Measurements from ENCODE around the gene ABHD6. TPM values are rescaled to one million over a fixed set of nuclear protein-coding genes. Genes with fewer than 3 reads are reported as not detected.
"Not testable (repeated sequence)": the region's sequence is repeated elsewhere in the genome, so short reads cannot be mapped to it uniquely, and the experiment has no call there.

Gene ABHD6
- total and polyA plus RNA-seq, 2 donors: 5.4 to 7.6 TPM

DNA sequence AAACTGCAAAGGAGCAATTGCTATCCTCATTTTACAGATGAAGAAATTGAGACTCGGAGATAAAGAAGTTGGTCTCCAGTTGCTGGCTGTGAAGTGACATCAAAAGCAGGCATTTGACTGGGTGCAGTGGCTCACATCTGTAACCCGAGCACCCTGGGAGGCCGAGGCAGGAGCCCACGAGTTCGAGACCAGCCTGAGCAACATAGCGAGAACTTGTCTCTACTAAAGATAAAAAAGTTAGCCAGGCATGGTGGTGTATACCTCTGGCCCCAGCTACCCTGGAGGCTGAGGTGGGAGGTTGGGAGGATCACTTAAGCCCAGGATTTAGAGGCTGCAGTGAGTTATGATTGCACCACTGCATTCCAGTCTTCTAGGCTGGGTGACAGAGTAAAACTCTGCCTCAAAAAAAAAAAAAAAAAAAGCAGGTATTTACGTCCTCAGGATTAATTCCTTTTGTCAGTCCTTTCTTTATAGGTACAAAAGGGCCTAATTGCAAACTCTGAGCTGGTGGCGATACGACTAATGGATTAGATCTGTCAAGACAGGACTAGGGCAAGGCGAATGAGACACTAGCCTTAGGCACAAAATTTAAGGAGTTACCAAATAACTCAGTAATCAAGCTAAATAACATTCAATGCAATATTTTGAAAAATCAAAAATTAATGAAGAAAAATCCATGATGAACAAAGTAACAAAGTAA is 20.9 kb upstream of the ABHD6 start:
- Histone ChIP-seq H3K4me3 (ENCODE audit: low read length in 2 of 2) (no peak overlapping the region), H3K36me3 (ENCODE audit: control insufficient read depth in 2 of 2, insufficient read depth in 2 of 2, low read length in 1 of 2) (no peaks in the 10 kb centered on the region), H3K4me1 (ENCODE audit: control insufficient read depth in 2 of 2, insufficient read depth in 2 of 2, low read length in 2 of 2) (peaks cover 4 to 23% of the 10 kb centered on the region in 2 donors), H3K9me3 (ENCODE audit: control insufficient read depth in 2 of 2, insufficient read depth in 1 of 2, low read length in 1 of 2) (no peaks in the 10 kb centered on the region), H3K27ac (ENCODE audit: low read depth in 1 of 2, low read length in 1 of 2) (no peak overlapping the region), H3K27me3 (ENCODE audit: control insufficient read depth in 2 of 2, insufficient read depth in 1 of 2, low read length in 1 of 2) (no peaks in the 10 kb centered on the region)
- 93% methylated on average over 10 of the region's 10 CpGs for WGBS
- DNase-seq (ENCODE audit: low read depth in 6 of 9, low spot score in 9 of 9): no peak

DNA sequence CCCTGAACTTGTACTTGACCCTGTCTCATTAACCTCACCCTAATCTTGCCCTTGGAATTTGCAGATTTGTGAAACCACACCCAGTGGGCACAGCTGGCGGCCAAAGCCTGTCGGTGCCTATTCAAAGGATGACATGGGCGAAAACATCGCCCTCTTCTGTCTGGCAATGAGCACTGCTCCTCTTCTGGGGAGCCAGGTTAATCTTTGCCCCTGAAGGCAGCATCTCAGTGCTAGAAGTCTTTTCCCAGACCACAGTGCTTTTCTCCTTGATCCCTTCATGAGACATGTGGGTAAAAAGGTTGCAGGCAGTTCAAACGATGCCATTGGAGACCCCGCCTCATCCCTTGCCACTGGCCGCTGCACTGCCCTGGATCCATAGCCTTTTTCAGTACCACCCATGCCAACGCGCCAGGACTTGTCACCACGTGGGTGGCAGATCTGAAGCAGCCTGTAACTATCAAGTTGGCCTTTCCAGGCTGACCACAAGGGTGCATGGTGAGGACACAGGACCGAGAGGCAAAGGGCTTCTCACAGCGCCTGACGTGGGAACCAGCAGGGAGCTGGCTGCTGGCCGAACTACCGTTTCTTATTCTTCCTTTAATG is 20.3 kb upstream of the ABHD6 start:
- no peaks in the 10 kb centered on the region for H3K36me3 ChIP-seq (ENCODE audit: control insufficient read depth in 2 of 2, insufficient read depth in 2 of 2, low read length in 1 of 2)
- 16% methylated on average over 15 of the region's 15 CpGs for WGBS
- no peak overlapping the region for H3K4me3 ChIP-seq (ENCODE audit: low read length in 2 of 2)
- peak in 6 of 9 donors; percentile 49 to 80 (median 62) for DNase-seq (ENCODE audit: low read depth in 6 of 9, low spot score in 9 of 9)
- H3K9me3 ChIP-seq (ENCODE audit: control insufficient read depth in 2 of 2, insufficient read depth in 1 of 2, low read length in 1 of 2): no peaks in the 10 kb centered on the region
- H3K27ac ChIP-seq (ENCODE audit: low read depth in 1 of 2, low read length in 1 of 2): peak overlapping the region in 1 of 2 donors; percentile 20
- no peaks in the 10 kb centered on the region for H3K27me3 ChIP-seq (ENCODE audit: control insufficient read depth in 2 of 2, insufficient read depth in 1 of 2, low read length in 1 of 2)
- H3K4me1 ChIP-seq (ENCODE audit: control insufficient read depth in 2 of 2, insufficient read depth in 2 of 2, low read length in 2 of 2): peaks cover 4 to 23% of the 10 kb centered on the region in 2 donors

DNA sequence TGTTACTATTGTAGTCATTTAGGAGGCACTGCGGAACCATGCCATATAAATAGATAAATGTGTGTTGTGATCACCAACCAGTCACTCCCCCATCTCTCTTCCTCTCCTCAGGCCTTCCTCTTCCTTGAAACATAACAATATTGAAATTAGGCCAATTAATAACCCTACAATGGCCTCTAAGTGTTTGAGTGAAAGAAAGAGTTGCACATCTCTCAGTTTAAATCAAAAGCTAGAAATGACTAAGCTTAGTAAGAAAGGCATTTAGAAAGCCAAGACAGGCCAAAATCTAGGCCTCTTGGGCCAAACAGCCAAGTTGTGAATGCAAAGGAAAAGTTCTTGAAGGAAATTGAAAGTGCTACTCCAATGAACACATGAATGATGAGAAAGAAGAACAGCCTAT is 18.7 kb upstream of the ABHD6 start:
- H3K9me3 ChIP-seq (ENCODE audit: control insufficient read depth in 2 of 2, insufficient read depth in 1 of 2, low read length in 1 of 2): no peaks in the 10 kb centered on the region
- 98% methylated on average over 1 of the region's 1 CpG for WGBS
- H3K27me3 ChIP-seq (ENCODE audit: control insufficient read depth in 2 of 2, insufficient read depth in 1 of 2, low read length in 1 of 2): no peaks in the 10 kb centered on the region
- no peaks in the 10 kb centered on the region for H3K36me3 ChIP-seq (ENCODE audit: control insufficient read depth in 2 of 2, insufficient read depth in 2 of 2, low read length in 1 of 2)
- H3K27ac ChIP-seq (ENCODE audit: low read depth in 1 of 2, low read length in 1 of 2): no peak overlapping the region
- peaks cover 4 to 23% of the 10 kb centered on the region in 2 donors for H3K4me1 ChIP-seq (ENCODE audit: control insufficient read depth in 2 of 2, insufficient read depth in 2 of 2, low read length in 2 of 2)
- H3K4me3 ChIP-seq (ENCODE audit: low read length in 2 of 2): no peak overlapping the region
- no peak for DNase-seq (ENCODE audit: low read depth in 6 of 9, low spot score in 9 of 9)

DNA sequence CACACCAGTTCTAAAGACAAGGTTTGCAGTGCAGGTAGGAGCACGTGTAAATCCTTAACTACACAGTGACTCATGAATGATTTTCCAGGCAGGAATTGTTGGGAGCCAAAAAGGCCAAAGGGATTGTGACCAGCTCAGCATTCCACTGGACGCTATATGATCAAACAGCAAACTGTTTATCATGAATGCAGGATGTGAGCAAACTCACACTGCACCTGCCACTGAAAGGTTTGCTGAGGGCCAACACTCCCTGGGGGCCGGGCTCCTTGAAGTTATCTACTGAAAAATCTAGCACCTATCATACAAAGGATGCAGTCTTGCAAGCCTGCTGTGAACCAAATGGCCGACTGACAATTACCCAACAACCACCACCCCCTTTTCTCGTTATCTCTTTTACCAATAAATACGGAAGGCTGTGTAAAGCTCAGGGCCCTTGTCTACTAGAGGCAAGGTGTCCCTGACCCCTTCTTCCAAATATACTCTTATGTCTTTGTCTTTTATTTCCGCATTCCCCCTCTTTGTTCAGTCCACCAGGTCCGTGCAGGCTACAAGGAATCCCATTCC is 15.3 kb upstream of the ABHD6 start:
- Histone ChIP-seq H3K36me3 (ENCODE audit: control insufficient read depth in 2 of 2, insufficient read depth in 2 of 2, low read length in 1 of 2) (no peaks in the 10 kb centered on the region), H3K4me1 (ENCODE audit: control insufficient read depth in 2 of 2, insufficient read depth in 2 of 2, low read length in 2 of 2) (peaks cover 3 to 4% of the 10 kb centered on the region in 2 donors), H3K27ac (ENCODE audit: low read depth in 1 of 2, low read length in 1 of 2) (no peak overlapping the region), H3K27me3 (ENCODE audit: control insufficient read depth in 2 of 2, insufficient read depth in 1 of 2, low read length in 1 of 2) (no peaks in the 10 kb centered on the region), H3K4me3 (ENCODE audit: low read length in 2 of 2) (no peak overlapping the region), H3K9me3 (ENCODE audit: control insufficient read depth in 2 of 2, insufficient read depth in 1 of 2, low read length in 1 of 2) (no peaks in the 10 kb centered on the region)
- no peak for DNase-seq (ENCODE audit: low read depth in 6 of 9, low spot score in 9 of 9)
- WGBS: 88% methylated on average over 8 of the region's 8 CpGs

DNA sequence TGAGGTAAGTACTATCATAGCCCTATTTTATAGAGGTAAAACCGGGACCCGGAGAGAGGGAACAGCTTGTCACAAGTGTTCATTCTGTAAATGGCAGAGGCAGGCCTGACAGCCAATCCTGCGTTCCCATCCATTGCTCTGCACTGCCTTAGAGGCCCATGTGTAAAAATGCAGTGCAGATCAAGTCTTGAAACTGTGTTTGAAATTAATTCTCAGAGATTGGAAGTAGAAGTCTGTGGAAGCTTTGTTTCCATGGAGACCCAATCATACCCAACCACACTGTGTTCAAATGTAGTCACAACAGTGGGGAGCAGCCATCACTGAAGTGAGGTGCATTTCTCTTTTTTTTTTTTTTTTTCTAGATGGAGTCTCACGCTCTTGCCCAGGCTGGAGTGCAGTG is 13.7 kb upstream of the ABHD6 start:
- Histone ChIP-seq H3K9me3 (ENCODE audit: control insufficient read depth in 2 of 2, insufficient read depth in 1 of 2, low read length in 1 of 2) (no peaks in the 10 kb centered on the region), H3K36me3 (ENCODE audit: control insufficient read depth in 2 of 2, insufficient read depth in 2 of 2, low read length in 1 of 2) (no peaks in the 10 kb centered on the region), H3K27me3 (ENCODE audit: control insufficient read depth in 2 of 2, insufficient read depth in 1 of 2, low read length in 1 of 2) (no peaks in the 10 kb centered on the region), H3K4me3 (ENCODE audit: low read length in 2 of 2) (no peak overlapping the region), H3K27ac (ENCODE audit: low read depth in 1 of 2, low read length in 1 of 2) (no peak overlapping the region), H3K4me1 (ENCODE audit: control insufficient read depth in 2 of 2, insufficient read depth in 2 of 2, low read length in 2 of 2) (no peaks in the 10 kb centered on the region)
- 95% methylated on average over 4 of the region's 4 CpGs for WGBS
- no peak for DNase-seq (ENCODE audit: low read depth in 6 of 9, low spot score in 9 of 9)

DNA sequence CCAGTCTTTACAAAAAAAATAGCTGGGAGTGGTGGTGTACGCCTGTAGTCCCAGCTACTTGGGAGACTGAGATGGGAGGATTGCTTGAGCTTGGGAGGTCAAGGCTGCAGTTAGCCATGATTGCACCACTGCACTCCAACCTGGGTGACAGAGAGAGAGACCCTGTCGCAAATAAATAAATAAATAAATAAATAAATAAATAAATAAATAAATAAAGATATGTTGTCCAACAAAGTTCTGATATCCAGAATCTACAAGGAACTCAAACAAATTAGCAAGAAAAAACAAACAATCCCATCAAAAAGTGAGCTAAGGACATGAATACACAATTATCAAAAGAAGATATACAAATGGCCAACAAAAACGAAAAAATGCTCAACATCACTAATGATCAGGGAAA is 9.7 kb upstream of the ABHD6 start:
- not testable (repeated sequence) for H3K36me3 ChIP-seq (ENCODE audit: control insufficient read depth in 2 of 2, insufficient read depth in 2 of 2, low read length in 1 of 2); H3K4me1 ChIP-seq (ENCODE audit: control insufficient read depth in 2 of 2, insufficient read depth in 2 of 2, low read length in 2 of 2); H3K4me3 ChIP-seq (ENCODE audit: low read length in 2 of 2); H3K27me3 ChIP-seq (ENCODE audit: control insufficient read depth in 2 of 2, insufficient read depth in 1 of 2, low read length in 1 of 2); H3K27ac ChIP-seq (ENCODE audit: low read depth in 1 of 2, low read length in 1 of 2); H3K9me3 ChIP-seq (ENCODE audit: control insufficient read depth in 2 of 2, insufficient read depth in 1 of 2, low read length in 1 of 2); DNase-seq (ENCODE audit: low read depth in 6 of 9, low spot score in 9 of 9)
- 98% methylated on average over 3 of the region's 3 CpGs for WGBS

DNA sequence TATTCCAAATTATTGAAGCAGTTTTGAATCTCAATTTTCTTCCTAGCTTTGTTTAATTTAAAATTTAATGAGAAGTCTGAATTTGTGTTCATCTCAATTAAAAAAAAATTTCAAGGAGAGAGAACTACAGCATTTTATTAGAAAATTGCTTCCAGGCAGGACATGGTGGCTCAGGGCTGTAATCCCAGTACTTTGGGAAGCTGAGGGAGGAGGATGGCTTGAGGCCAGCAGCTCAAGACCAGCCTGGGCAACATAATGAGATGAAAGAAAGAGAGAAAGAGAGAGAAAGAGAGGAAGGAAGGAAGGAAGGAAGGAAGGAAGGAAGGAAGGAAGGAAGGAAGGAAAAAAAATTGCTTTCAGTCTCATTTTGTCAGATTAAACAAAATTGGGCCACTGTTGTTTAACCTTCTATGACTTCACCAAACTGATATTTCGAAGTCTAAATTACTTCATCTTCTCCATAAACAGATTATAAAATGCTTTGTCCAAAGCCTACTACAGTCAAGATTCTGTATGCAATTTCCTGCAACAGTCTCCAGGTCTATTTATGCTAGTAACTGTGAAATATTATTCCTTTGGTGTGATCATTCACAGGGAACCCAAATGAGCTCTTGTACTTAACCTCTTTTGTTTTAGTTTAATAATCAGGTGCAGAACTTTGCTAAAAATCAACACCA is 6.6 kb upstream of the ABHD6 start:
- DNase-seq (ENCODE audit: low read depth in 6 of 9, low spot score in 9 of 9): no peak

DNA sequence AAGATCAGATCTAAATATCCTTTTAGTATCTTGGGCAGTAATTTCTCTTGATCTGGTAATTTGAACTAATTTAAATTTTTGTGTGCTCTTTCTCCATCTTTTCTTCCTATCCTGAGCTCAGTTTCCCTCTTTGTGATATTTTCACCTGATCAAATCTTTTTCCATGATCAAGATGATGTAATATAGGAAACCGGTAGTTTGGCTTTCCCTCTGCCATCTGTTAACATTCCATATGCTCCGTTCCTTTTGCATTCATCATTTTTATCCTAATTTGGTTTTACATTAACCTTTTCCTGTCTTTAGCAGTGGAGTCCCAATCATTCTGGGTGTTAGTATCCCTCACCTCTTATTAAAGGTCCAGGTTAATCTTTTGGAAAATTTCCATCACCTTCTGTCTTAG is 5.9 kb upstream of the ABHD6 start:
- Histone ChIP-seq H3K9me3 (ENCODE audit: control insufficient read depth in 2 of 2, insufficient read depth in 1 of 2, low read length in 1 of 2) (no peaks in the 10 kb centered on the region), H3K4me3 (ENCODE audit: low read length in 2 of 2) (no peak overlapping the region), H3K36me3 (ENCODE audit: control insufficient read depth in 2 of 2, insufficient read depth in 2 of 2, low read length in 1 of 2) (no peaks in the 10 kb centered on the region), H3K4me1 (ENCODE audit: control insufficient read depth in 2 of 2, insufficient read depth in 2 of 2, low read length in 2 of 2) (peaks cover under 1 to 3% of the 10 kb centered on the region in 2 donors), H3K27me3 (ENCODE audit: control insufficient read depth in 2 of 2, insufficient read depth in 1 of 2, low read length in 1 of 2) (peaks cover 3 to 11% of the 10 kb centered on the region in 2 donors), H3K27ac (ENCODE audit: low read depth in 1 of 2, low read length in 1 of 2) (no peak overlapping the region)
- no peak for DNase-seq (ENCODE audit: low read depth in 6 of 9, low spot score in 9 of 9)
- WGBS: 90% methylated on average over 2 of the region's 2 CpGs

More for the DNA sequence above, 6.6 kb upstream of the ABHD6 start:
- H3K4me1 ChIP-seq (ENCODE audit: control insufficient read depth in 2 of 2, insufficient read depth in 2 of 2, low read length in 2 of 2): no peaks in the 10 kb centered on the region
- H3K36me3 ChIP-seq (ENCODE audit: control insufficient read depth in 2 of 2, insufficient read depth in 2 of 2, low read length in 1 of 2): no peaks in the 10 kb centered on the region
- no peak overlapping the region for H3K27ac ChIP-seq (ENCODE audit: low read depth in 1 of 2, low read length in 1 of 2)
- H3K9me3 ChIP-seq (ENCODE audit: control insufficient read depth in 2 of 2, insufficient read depth in 1 of 2, low read length in 1 of 2): no peaks in the 10 kb centered on the region
- WGBS: 0% methylated on average over 1 of the region's 1 CpG
- H3K27me3 ChIP-seq (ENCODE audit: control insufficient read depth in 2 of 2, insufficient read depth in 1 of 2, low read length in 1 of 2): peaks cover 3 to 5% of the 10 kb centered on the region in 2 donors
- no peak overlapping the region for H3K4me3 ChIP-seq (ENCODE audit: low read length in 2 of 2)

DNA sequence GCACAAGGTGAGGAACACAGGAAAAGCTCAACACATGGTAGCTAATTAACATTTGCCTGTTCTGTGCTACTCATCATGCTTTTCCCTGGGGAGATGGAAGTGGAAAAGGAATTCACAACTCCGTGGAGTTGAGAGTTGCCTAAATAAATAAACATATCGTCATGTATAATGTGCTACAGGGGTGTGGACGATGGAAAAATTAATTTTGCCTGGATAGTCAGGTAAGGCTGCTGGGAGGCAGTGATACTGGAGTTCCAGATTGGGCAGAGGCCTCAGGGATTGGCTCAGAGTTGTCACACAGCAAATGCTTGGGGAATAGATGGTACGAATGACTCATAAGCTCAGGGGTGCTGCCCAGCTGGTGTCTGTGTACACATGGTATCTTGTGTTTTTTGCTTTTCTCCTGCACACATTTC is 3.1 kb upstream of the ABHD6 start:
- no peak for DNase-seq (ENCODE audit: low read depth in 6 of 9, low spot score in 9 of 9)
- peaks cover 7 to 19% of the 10 kb centered on the region in 2 donors for H3K4me1 ChIP-seq (ENCODE audit: control insufficient read depth in 2 of 2, insufficient read depth in 2 of 2, low read length in 2 of 2)
- no peak overlapping the region for H3K27ac ChIP-seq (ENCODE audit: low read depth in 1 of 2, low read length in 1 of 2)
- H3K36me3 ChIP-seq (ENCODE audit: control insufficient read depth in 2 of 2, insufficient read depth in 2 of 2, low read length in 1 of 2): no peaks in the 10 kb centered on the region
- peaks cover 3 to 23% of the 10 kb centered on the region in 2 donors for H3K27me3 ChIP-seq (ENCODE audit: control insufficient read depth in 2 of 2, insufficient read depth in 1 of 2, low read length in 1 of 2)
- WGBS: 71% methylated on average over 4 of the region's 4 CpGs
- H3K9me3 ChIP-seq (ENCODE audit: control insufficient read depth in 2 of 2, insufficient read depth in 1 of 2, low read length in 1 of 2): no peaks in the 10 kb centered on the region
- H3K4me3 ChIP-seq (ENCODE audit: low read length in 2 of 2): no peak overlapping the region

All from thymus (tissue), 11 donors.